Mucosa of stomach (tissue), 1 donor: ENCODE data around the gene VEPH1.
"Not testable (repeated sequence)": the region's sequence is repeated elsewhere in the genome, so short reads cannot be mapped to it uniquely, and the experiment has no call there.

Source experiments
- H3K27me3 ChIP-seq: one replicate; pipeline ENCODE4 v1.7.0; 2013; ENCODE audit warnings: mild to moderate bottlenecking, low read length; ENCODE audit not compliant: control insufficient read depth, insufficient read depth
- H3K36me3 ChIP-seq: one replicate; pipeline ENCODE4 v1.7.0; 2013; ENCODE audit warnings: low read length; ENCODE audit not compliant: control insufficient read depth, insufficient read depth
- H3K4me1 ChIP-seq: one replicate; pipeline ENCODE4 v1.7.0; 2013; ENCODE audit warnings: mild to moderate bottlenecking, low read length; ENCODE audit not compliant: control insufficient read depth, insufficient read depth
- H3K4me3 ChIP-seq: one replicate; pipeline ENCODE4 v1.7.0; 2013; ENCODE audit warnings: low read length
- H3K9ac ChIP-seq: one replicate; pipeline ENCODE4 v1.7.0; 2013; ENCODE audit warnings: mild to moderate bottlenecking, low read length, moderate library complexity
- H3K9me3 ChIP-seq: one replicate; pipeline ENCODE4 v1.7.0; 2013; ENCODE audit warnings: mild to moderate bottlenecking, low read length, moderate library complexity; ENCODE audit not compliant: control insufficient read depth
- donor health status: Pancreatic carcinoma.

VEPH1 gene

DNA sequence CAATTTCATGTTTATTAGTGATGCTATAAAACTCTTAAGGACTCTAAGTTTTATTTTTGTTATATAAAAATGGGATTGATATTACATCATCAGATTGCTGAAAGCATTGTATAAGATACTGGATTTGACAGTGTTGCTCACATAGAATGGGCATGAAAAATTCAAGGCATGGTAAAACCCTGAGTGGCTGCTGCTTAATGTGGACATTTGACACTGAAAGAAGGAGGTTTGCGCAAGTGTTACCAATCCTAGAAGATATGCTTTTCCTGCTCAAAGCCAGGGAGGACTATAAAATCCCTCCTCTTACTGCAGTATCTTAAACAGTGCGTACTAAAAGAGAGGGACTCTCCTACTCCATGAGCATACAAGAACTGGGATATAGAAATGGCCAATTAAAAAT, 132.3 kb downstream of the VEPH1 start:
- H3K9ac ChIP-seq = no peak overlapping the region
- H3K4me3 ChIP-seq = no peak overlapping the region
- no peaks in the 10 kb centered on the region for H3K36me3 ChIP-seq
- H3K27me3 ChIP-seq = no peaks in the 10 kb centered on the region
- H3K4me1 ChIP-seq = no peaks in the 10 kb centered on the region
- H3K9me3 ChIP-seq = no peaks in the 10 kb centered on the region

DNA sequence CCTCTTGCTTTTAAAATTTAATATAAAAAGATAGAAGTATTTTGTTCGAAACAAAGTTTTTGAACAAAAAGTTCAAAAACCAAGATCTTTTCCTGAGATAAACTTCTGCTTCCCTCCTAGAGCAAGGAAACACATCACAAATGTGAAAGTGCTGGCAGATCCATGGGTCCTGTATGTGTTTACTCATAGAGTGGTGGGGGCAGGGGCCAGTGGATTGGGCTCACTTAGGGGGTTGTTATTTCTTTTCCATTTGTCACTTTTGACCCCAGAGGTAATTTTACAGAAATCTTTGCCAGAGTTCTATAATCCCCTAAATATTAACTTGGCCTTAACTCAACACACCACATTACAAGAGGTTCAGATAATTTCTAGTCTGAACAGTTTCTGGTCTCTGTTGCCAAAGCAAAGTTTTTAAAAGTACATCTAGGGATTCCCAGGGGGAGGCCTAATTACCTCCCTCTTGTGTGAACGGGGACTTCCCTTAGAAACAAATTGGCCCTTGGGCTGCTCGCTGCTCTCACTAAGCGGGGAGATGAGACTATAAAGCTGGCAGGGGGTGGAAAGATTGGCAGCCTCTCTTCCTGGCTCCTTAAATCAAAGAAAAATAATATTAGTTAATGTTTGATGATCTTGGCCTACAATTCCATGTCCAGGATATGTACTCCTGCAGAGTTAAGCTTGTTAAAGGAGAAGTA, 133.3 kb downstream of the VEPH1 start:
- Histone ChIP-seq H3K4me3 (no peak overlapping the region), H3K9me3 (no peaks in the 10 kb centered on the region), H3K27me3 (no peaks in the 10 kb centered on the region), H3K9ac (no peak overlapping the region), H3K36me3 (no peaks in the 10 kb centered on the region), H3K4me1 (no peaks in the 10 kb centered on the region)

DNA sequence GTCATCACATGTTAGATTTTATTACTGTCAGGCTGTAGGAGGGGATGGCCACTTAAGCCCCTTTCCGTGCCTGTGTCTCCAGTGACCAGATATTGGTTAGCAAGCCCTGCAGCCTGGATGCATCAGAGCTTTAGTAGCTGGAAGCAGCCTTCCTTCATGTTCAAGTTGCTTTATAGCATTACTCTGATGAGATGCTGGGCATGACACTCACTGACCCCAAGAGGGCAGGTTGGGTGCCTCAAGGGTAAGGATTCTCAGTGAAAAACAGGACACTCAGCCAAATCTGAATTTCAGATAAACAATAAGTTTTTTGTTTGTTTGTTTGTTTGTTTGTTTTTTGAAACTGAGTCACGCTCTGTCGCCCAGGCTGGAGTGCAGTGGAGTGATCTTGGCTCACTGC, 135.0 kb downstream of the VEPH1 start:
- Histone ChIP-seq H3K36me3 (no peaks in the 10 kb centered on the region), H3K4me3 (no peak overlapping the region), H3K9me3 (no peaks in the 10 kb centered on the region), H3K9ac (no peak overlapping the region), H3K4me1 (no peaks in the 10 kb centered on the region), H3K27me3 (no peaks in the 10 kb centered on the region)

DNA sequence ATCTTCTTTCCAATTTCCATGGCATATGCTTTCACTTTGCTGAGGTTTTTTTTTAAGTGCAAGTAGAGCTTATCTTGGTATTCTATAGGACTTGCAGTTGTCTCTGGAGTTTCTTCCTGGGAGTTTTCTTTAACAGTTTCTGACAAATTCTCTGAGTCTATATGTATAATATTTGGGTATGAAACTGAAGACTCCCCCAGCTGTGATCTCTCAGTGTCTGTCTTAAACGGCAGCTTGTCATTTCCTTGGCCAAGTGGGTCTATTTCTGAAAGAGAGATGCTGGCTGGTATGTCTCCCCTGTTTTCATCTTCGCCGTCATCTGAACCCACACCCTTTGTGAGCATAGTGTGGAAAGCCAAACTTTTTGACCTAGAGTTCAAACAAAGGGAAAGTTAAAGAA, 139.8 kb downstream of the VEPH1 start:
- Histone ChIP-seq H3K9me3 (no peaks in the 10 kb centered on the region), H3K4me3 (no peak overlapping the region), H3K4me1 (no peaks in the 10 kb centered on the region), H3K9ac (no peak overlapping the region), H3K27me3 (no peaks in the 10 kb centered on the region), H3K36me3 (no peaks in the 10 kb centered on the region)

DNA sequence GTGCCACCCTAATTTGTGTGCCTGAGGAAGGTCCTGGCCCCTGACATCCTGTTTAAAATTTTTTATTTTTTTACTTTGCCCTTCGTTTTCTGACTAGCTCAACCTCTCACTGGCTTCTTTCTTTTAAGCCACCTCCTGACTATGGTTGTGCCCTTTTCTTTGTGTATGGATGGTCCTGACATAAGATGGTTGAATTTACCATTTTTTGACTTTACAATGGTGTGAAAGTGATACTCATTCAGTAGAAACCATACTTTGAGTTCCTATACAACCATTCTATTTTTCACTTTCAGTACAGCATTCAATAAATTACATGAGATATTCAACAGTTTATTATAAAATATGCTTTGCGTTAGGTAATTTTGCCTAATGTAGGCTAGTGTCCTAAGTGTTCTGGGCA, 140.9 kb downstream of the VEPH1 start:
- no peaks in the 10 kb centered on the region for H3K4me1 ChIP-seq
- no peaks in the 10 kb centered on the region for H3K27me3 ChIP-seq
- H3K36me3 ChIP-seq = no peaks in the 10 kb centered on the region
- no peaks in the 10 kb centered on the region for H3K9me3 ChIP-seq
- H3K4me3 ChIP-seq = no peak overlapping the region
- H3K9ac ChIP-seq = no peak overlapping the region

DNA sequence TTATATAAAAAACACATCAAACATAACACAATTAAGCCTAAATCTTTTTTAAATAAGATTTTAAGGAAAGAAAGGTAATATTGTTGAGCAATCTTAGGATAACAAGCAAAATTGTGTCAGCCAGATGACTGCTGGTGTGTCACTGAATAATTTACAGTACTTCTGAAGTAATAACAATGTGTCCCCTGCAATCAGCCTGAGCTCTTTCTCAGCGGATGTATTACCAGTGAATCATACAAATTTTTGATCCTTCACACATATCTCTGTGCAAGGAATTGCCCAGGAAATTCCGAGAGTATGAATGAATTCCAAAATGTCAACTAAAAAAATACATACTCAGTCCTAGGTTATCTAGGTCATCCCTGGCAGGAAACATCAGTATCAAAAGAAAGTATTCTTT, 143.2 kb downstream of the VEPH1 start:
- H3K9me3 ChIP-seq = no peaks in the 10 kb centered on the region

DNA sequence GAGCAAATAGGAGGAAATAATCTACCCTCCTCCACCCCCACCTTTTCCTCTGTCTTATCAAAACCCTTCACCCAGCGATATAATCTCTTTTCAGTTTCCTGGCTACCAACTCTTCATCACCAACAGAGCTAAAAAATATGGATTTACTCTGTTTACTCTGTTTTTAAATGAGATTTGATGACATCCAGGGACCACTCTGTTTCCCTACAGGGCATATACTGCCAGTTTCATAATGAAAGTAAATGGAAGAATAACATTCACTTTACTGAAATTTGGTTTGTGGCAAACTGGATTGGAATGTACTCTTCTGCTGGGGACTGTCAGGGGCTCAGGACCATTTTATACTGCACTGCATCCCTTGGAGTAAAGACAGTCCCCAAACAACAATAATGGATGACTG, 146.7 kb downstream of the VEPH1 start:
- no peaks in the 10 kb centered on the region for H3K27me3 ChIP-seq
- H3K9ac ChIP-seq = no peak overlapping the region
- no peaks in the 10 kb centered on the region for H3K36me3 ChIP-seq
- H3K9me3 ChIP-seq = no peaks in the 10 kb centered on the region
- no peak overlapping the region for H3K4me3 ChIP-seq
- no peaks in the 10 kb centered on the region for H3K4me1 ChIP-seq

More for the DNA sequence above, 143.2 kb downstream of the VEPH1 start:
- Histone ChIP-seq H3K4me1 (no peaks in the 10 kb centered on the region), H3K36me3 (no peaks in the 10 kb centered on the region), H3K27me3 (no peaks in the 10 kb centered on the region), H3K9ac (no peak overlapping the region), H3K4me3 (no peak overlapping the region)

DNA sequence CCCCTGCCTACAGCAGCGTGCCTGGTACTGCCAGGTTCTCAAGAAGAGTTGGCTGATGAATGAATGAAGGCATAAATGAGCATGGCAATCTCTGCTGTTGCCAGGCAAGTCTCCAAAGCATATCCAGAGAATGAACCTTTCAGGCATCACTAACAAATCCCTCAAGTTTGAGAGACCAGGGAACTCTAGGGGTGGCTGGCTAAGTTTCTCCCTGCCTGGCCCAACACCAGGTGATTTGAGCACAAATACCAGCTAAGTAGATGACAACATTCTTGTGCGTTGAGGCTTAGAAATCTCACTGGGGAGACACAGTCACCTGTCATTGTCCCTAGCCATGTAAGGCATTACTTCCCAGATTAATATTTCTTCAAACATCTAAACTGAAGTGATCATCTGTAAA, 147.9 kb downstream of the VEPH1 start:
- Histone ChIP-seq H3K9me3 (no peaks in the 10 kb centered on the region), H3K4me1 (no peaks in the 10 kb centered on the region), H3K4me3 (no peak overlapping the region), H3K9ac (no peak overlapping the region), H3K27me3 (no peaks in the 10 kb centered on the region), H3K36me3 (no peaks in the 10 kb centered on the region)

DNA sequence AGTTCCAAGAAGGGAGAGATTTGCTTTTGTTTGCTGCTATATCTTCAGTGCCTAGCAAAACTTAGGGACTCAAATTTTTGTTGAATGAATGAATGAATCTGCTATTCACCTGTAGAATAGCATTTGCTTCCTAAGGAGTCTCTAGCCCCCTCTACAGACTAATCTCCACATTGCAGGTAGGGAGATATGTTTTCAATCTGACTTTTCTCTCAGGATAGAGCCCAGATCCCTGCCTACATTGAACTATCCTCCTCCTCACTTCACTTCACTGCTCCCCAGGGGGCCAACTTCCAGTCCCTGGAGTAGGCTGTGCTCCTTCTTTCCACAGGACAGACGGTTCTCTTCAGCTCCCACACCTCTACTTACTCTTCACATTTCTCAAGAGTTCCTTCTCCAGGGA, 148.5 kb downstream of the VEPH1 start:
- H3K9ac ChIP-seq = no peak overlapping the region
- no peak overlapping the region for H3K4me3 ChIP-seq
- no peaks in the 10 kb centered on the region for H3K36me3 ChIP-seq
- no peaks in the 10 kb centered on the region for H3K4me1 ChIP-seq
- no peaks in the 10 kb centered on the region for H3K9me3 ChIP-seq
- no peaks in the 10 kb centered on the region for H3K27me3 ChIP-seq

DNA sequence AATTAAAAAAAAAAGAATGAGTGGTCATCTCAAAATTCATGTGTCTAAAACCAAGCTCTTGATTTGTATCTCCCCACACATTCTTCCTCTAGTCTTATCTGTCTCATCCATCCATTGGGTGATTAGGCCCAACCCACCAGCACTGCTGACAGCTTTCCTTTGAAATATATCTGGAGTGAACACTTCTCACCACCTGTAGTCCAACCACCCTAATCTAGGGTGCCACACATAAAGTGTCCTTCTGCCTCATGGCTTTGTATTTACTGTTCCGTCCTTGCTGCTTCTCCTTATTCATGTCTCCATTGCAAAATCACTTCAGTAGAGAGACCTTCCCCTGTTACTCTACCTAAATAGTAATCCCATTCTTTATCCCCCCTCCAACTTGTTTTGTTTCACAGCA, 149.0 kb downstream of the VEPH1 start:
- Histone ChIP-seq H3K27me3 (no peaks in the 10 kb centered on the region), H3K36me3 (no peaks in the 10 kb centered on the region), H3K4me3 (no peak overlapping the region)

DNA sequence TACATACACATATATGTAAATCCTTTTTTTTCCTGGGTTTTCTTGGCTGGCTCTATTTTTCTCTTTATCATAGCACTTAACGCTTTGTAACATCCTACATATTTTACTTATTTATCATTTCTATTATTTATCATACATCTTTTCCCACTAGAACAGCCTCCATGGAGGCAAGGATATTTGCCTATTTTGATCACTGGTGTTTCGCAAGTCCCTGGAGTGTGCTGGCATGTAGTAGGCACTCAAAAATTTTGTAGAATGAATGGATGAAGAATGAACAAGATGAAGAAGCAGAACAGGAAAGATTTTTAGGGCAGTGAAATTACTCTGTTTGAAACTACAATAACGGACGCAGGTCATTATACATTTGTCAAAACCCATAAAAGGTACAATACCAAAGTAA, 149.6 kb downstream of the VEPH1 start:
- Histone ChIP-seq H3K27me3 (no peaks in the 10 kb centered on the region), H3K9ac (no peak overlapping the region), H3K4me1 (no peaks in the 10 kb centered on the region), H3K36me3 (no peaks in the 10 kb centered on the region), H3K4me3 (no peak overlapping the region), H3K9me3 (no peaks in the 10 kb centered on the region)

More for the DNA sequence above, 149.0 kb downstream of the VEPH1 start:
- Histone ChIP-seq H3K9ac (no peak overlapping the region), H3K9me3 (no peaks in the 10 kb centered on the region), H3K4me1 (no peaks in the 10 kb centered on the region)

DNA sequence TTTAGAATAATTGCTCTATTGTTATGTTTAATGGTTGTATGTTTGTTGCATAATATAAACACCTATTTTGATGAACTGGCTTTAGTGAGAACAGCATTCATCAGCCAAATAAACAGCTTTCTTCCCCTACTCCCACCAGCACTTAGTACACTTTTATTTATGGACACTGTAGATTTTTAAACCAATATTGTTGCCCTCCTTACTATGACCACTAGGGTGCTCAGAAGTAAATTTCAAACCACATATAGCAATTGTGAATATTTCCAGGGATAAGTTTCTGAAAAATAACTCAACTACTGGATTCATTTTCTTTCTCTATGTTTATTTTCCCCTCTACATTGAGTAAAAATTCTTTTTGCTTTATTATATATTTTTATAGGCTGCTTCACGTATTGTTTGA, 151.2 kb downstream of the VEPH1 start:
- H3K4me3 ChIP-seq = no peak overlapping the region
- H3K27me3 ChIP-seq = no peaks in the 10 kb centered on the region
- H3K9ac ChIP-seq = no peak overlapping the region
- no peaks in the 10 kb centered on the region for H3K36me3 ChIP-seq
- H3K9me3 ChIP-seq = no peaks in the 10 kb centered on the region
- H3K4me1 ChIP-seq = no peaks in the 10 kb centered on the region

DNA sequence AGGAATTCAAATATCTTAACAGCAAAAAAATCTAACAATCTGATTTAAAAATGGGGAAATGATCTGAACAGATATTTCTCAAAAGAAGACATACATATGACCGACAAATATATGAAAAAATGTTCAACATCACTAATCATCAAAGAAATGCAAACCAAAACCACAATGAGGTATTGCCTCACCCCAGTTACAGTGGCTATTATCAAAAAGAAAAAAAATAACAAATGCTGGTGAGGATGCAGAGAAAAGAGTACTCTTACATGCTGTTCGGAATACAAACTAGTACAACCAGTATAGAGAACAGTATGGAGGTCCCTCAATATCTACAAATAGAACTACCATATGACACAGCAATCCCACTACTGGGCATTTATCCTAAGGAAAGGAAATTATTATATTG, 152.6 kb downstream of the VEPH1 start:
- not testable (repeated sequence) for H3K4me1 ChIP-seq, H3K4me3 ChIP-seq, H3K9me3 ChIP-seq, H3K9ac ChIP-seq, H3K27me3 ChIP-seq, H3K36me3 ChIP-seq
